KG1 (cell line): ENCODE measurements around the gene DNAJC6.
"Not testable (repeated sequence)": the region's sequence is repeated elsewhere in the genome, so short reads cannot be mapped to it uniquely, and the experiment has no call there.

ENCODE experiments used
- DNase-seq: peaks from one replicate; lab custom pipeline; 2025; lab: John Stamatoyannopoulos, UW

DNAJC6 gene

GRCh38 chr1:65309304-65310077, at the start of gene DNAJC6:
TSS of gene DNAJC6 (plus strand) at chr1:65309543. CDS start at chr1:65309746, 203 bp downstream.
- peak; percentile 21 for DNase-seq

- no peak for DNase-seq
Measured at GRCh38 chr1:65259816-65260215, 49.5 kb upstream of the DNAJC6 start.

- DNase-seq, result no peak
Measured at GRCh38 chr1:65260851-65261473, 48.4 kb upstream of the DNAJC6 start.

- DNase-seq, result no peak
Measured at GRCh38 chr1:65263286-65263685, 46.1 kb upstream of the DNAJC6 start.

- DNase-seq, result no peak
Measured at GRCh38 chr1:65264197-65264929, 45.0 kb upstream of the DNAJC6 start.

GRCh38 chr1:65265296-65265650, 44.1 kb upstream of the DNAJC6 start:
- no peak for DNase-seq

- DNase-seq, result no peak
Measured at GRCh38 chr1:65265651-65266351, 43.5 kb upstream of the DNAJC6 start.

GRCh38 chr1:65266476-65266875, 42.9 kb upstream of the DNAJC6 start:
- no peak for DNase-seq

- no peak for DNase-seq
Measured at GRCh38 chr1:65267271-65267670, 42.1 kb upstream of the DNAJC6 start.

- no peak for DNase-seq
Measured at GRCh38 chr1:65267683-65268082, 41.7 kb upstream of the DNAJC6 start.

GRCh38 chr1:65269612-65270011, 39.7 kb upstream of the DNAJC6 start:
- DNase-seq, result no peak

- DNase-seq, result no peak
Measured at GRCh38 chr1:65276197-65276939, 33.0 kb upstream of the DNAJC6 start.

- DNase-seq, result no peak
Measured at GRCh38 chr1:65277605-65278347, 31.6 kb upstream of the DNAJC6 start.

- no peak for DNase-seq
Measured at GRCh38 chr1:65278376-65279069, 30.8 kb upstream of the DNAJC6 start.

GRCh38 chr1:65279070-65279779, 30.1 kb upstream of the DNAJC6 start:
- DNase-seq, result no peak

GRCh38 chr1:65281846-65282245, 27.5 kb upstream of the DNAJC6 start:
- DNase-seq, result no peak

GRCh38 chr1:65284229-65284628, 25.1 kb upstream of the DNAJC6 start:
- DNase-seq, result no peak

- no peak for DNase-seq
Measured at GRCh38 chr1:65289449-65289848, 19.9 kb upstream of the DNAJC6 start.

GRCh38 chr1:65291818-65292217, 17.5 kb upstream of the DNAJC6 start:
- DNase-seq, result not testable (repeated sequence)
